ENCODE data around the gene TOR4A.
A peak's percentile ranks its signal among the peaks of the same experiment; 100 is the strongest.
"Not testable (repeated sequence)": the region's sequence is repeated elsewhere in the genome, so short reads cannot be mapped to it uniquely, and the experiment has no call there.

The TOR4A gene

GRCh38 chr9:137239541-137240200 lies 37.9 kb upstream of the TOR4A start:
- not testable (repeated sequence) for DNase-seq

- DNase-seq, result peak in 1 of 2 donors; percentile 51
Observed at GRCh38 chr9:137240318-137240840, 37.1 kb upstream of the TOR4A start.

DNA sequence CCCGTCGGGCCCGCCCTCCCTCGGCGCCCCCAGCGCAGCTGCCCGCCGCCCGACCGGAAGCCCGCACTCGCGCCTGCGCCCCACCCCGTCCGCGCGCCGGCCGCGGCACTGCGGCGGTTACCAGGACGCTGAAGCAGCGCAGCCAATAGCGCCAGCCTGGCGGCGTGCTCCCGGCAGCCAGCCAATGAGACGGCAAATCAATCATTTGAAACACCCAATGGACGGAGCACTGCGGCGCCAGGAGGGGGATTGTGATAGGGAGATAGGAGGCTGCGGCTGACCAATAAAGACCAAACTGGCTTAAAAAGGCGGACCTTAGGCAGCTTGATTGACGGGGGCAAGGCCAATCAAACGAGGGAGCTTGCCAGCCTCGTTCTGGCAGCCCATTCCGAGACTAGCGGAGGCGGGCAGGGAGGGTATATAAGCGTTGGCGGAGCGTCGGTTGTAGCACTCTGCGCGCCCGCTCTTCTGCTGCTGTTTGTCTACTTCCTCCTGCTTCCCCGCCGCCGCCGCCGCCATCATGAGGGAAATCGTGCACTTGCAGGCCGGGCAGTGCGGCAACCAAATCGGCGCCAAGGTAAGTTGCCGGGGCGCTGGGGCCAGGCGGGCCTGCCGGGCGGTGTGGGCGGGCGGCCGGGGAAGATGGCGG lies 36.6 kb upstream of the TOR4A start, which contains the start of gene TUBB4B:
Gene TUBB4B (plus strand): TSS at position 447 of the 649 bp plus-strand sequence. CDS start 74 bp downstream, at position 521.
- peak; percentile 99 to 100 for DNase-seq

- peak; percentile 57 to 67 for DNase-seq
Observed at GRCh38 chr9:137241490-137242268, 35.8 kb upstream of the TOR4A start.

GRCh38 chr9:137242269-137243203 lies 35.0 kb upstream of the TOR4A start:
- DNase-seq, result no peak

DNA sequence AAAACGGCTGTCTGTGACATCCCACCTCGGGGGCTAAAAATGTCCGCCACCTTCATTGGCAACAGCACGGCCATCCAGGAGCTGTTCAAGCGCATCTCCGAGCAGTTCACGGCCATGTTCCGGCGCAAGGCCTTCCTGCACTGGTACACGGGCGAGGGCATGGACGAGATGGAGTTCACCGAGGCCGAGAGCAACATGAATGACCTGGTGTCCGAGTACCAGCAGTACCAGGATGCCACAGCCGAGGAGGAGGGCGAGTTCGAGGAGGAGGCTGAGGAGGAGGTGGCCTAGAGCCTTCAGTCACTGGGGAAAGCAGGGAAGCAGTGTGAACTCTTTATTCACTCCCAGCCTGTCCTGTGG lies 34.3 kb upstream of the TOR4A start:
- not testable (repeated sequence) for DNase-seq

DNA sequence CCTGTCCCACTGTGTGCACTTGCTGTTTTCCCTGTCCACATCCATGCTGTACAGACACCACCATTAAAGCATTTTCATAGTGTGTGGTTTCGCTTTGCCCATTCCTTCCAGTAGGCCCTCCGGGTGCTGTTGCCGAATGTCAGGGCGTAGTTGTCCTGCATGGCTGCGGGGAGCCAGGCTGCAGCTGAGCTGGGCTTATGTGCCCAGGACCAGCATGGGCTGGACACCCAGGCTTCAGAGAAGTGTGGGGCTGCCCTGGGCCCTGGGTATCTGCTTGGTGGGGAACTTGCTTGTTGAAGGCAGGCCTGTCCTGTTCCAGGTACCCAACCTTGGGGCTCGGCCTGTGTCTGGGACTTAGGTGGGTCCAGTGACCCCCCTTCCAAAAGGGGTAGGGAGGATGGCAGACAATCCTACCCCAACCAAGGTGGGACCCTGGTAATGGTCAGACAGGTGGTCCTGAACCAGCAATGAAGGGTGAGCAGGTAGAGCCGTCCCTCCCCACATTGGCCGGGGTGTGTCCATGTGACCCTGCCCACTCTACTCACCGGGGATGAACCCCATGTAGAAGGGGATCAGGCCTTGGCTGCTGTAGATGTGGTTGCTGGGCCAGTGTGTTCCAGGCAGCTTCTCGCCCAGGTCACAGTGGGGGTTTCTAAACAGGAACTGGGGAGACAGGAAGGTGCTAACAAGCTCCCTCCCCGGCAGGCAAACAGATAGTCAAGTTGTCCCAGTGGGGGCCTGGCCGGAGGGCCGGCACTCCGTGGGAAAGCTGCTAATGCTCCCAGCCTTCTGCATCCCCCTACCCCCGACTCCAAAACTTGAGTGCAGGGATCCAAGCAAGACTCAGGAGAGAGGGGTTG lies 33.7 kb upstream of the TOR4A start:
- DNase-seq, result no peak

DNA sequence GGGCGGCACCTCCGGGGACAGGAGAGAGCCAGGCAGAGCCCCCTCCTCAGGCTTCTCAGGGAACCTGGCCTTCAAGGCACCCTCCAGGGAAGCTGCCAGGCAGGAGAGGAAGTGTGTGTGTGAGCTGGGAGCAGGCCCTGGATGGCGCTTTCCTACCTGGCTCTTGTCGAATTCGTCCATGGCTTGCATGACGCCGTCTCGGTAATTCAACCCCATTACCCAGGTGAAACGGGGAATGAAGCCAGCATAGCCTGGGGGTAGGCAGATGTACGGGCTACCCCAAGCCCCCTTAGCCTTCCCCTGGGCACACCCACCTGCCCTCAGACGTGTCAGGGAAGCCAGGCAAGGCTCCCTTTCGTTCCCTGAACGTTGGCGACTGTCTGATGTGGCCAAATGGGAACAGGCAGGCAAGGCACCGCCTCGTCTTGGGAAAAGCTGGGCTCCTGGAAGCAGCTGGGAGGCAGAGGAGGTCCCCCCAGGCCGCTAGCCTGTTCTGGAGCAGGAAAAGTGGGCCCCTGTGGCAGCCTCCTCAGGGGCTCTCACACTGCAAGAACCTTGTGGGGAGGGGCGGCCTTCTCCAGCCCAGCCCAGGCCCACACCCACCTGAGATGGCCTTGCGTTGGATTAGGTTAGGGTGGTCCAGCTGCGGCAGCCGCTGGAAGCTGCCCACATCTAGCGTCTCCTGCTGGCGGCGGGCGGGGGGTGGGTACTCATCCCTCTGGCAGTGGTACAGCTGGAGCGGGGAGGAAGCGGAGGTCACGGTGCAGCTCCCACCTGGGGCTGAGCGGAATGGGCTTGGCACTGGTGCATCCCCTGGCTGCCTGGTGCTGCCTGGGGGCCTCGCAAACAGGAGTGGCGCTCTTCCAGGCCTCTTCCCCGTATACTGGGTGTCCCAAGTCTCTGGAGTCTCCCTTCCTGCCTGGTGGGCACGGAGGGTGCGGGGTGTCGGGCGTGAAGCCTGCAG lies 32.8 kb upstream of the TOR4A start:
- DNase-seq, result no peak

GRCh38 chr9:137245450-137246421 lies 31.8 kb upstream of the TOR4A start:
- no peak for DNase-seq

DNA sequence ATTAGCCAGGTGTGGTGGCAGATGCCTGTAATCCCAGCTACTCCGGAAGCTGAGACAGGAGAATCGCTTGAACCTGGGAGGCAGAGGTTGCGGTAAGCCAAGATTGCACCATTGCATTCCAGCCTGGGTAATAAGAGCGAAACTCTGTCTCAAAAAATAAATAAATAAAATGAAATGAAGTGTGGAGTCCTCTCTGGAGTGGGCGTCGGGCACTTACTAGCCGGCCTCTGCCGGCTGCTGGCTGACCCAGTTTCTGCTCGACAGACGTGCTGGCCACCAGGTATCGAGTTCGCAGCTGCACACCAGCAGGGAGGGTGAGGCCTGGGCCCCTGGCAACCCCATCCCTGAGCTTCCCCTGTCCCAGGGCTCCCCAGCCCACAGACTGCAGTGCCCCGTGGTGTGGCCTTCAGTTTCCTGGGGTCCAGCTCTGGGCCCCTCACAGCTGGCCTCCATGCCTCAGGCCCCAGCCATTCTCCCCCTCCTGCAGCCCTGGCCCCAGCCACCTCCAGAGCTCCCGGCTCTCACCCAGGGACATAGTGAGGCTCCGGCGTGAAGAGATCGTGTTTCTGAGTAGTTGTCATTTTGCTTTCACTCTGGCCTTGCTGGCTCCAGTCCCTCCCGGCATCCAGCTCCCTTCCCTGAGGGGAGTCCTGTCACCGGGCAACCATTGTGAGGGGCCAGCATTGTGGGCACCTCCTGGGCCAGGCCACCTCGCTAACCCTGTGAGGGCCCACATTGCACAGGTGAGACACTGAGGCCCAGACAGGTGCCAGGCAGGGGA lies 30.2 kb upstream of the TOR4A start:
- DNase-seq, result no peak

DNA sequence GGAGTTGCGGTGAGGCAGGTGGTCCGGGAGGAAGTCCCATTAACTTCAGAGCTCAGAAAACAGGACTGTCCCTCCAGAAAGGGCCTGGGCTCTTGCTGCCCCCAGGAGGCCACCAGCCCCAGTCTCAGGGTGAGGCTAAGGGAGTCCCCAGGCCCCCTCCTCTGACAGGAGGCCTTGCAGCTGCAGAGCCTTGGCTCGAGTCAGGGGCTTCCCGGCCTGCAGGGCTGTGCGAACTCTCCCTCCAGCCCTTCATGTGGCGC lies 29.7 kb upstream of the TOR4A start:
- no peak for DNase-seq

GRCh38 chr9:137250329-137251193 lies 27.0 kb upstream of the TOR4A start:
- no peak for DNase-seq

- DNase-seq, result no peak
Observed at GRCh38 chr9:137251194-137251461, 26.4 kb upstream of the TOR4A start, which contains the start of gene STPG3. TSS of gene STPG3 (plus strand) at chr9:137251286. CDS start at chr9:137251287, 1 bp downstream.

DNA sequence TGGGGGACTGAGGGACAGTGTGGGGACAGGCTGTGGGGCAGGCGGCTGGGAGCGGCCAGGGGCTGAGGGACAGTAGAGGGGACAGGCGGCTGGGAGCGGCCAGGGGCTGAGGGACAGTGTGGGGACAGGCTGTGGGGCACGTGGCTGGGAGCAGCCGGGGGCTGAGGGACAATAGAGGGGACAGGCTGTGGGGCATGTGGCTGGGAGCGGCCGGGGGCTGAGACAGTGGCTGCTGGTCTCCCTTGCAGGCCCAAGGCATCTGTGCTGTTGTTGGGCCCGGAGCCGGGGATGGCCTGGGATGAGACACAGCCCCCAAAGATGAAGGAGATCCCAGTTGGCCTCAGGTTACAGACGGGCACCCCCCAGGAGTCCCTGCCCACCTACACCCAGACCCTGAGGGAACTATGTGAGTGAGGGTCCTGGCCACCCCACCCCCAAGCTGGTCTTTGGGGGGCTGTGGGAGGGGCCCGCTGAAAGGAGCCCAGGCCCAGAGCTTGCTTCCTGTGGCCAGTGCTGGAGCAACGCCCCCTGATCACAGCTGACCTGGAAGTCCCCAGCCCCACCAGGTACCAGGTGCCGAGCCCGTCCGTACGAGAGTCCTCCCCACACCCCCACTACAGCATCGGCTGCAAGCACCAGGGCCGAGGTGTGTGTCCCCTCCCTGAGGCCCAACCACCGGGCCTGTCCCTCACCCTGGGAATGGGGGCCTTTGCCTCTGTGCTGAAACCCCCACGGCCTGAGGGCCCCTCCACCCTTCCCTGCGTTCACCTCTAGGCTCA lies 25.8 kb upstream of the TOR4A start:
- no peak for DNase-seq

DNA sequence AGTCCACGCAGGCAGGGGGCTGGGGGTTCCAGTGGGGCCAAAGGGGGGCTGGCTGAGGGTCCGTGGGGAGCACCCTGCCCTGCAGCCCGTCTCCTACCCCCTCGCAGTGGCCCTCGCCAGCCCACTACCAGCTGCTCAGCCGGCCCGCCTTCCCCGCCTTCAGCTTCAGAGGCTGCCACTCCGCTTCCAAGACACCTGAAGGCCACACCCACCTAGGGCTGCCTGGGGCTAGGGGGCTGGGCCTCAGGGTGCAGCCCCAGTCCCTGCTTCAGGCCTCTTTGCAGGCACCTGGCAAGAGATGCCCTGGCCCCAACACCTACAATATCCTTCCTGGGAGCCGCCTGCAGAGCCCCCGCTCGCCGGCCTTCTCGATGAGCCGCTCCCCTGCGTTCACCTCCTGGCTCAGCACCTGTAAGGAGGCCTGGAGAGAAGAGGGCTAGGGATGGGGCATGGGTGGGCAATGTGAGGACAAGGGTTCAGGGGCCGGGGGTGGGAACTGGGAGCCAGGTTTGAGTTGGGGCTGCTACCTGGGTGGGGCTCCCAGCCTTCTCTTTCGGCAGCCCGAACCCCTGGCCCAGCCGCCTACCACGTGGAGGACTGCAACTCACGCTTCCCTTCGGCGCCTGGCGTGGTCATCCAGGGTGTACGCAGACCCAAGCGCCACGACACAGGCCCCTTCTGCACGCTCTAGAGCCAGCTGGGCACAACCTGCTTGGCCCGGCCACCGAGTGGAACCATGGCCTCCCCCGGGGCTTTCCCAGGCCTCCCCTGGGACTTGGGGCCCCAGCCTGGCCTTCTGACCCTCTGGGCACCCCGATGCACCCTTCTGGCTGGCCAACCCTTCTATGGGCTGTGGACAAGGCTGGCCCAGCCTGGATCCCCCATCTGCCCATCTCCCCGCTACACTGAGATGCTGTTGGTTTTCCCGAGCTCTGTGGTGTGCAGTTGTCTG lies 24.7 kb upstream of the TOR4A start:
- DNase-seq, result no peak
